ENCODE results near the gene CASP8.

- no peak for TF ChIP-seq CTCF (IDR thresholded peaks at IDR 0.05)
- no peak for TF ChIP-seq POLR2AphosphoS5 (IDR thresholded peaks at IDR 0.05)
These were observed 6.3 kb downstream of the CASP8 start for GRCh38 chr2:201266629-201267028.
